Measurements from ENCODE around the gene RASSF10. TPM values are rescaled to one million over a fixed set of nuclear protein-coding genes. Genes with fewer than 3 reads are reported as not detected.

Gene RASSF10
- total RNA-seq, 1 experiment from 2014 or later: 2.4 TPM

DNA sequence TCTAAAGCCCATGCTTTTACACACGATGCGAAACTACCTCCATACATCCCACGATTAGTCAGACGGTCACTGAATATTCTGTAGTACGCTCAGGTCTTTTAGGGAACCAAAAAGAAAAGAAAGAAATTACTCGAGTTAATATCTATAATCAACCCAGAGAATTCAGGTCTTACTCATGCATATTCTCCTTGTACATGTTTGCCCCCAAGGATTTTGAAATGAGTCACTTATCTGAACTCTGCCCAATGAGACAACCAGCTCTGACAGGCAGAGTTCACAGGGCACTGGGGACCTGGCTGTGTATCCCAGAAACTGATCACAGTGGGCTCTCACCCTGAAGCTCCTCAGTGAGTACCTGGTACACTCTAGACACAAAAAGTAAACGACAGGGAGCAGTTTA is 29.2 kb downstream of the RASSF10 start:
- H4K5ac ChIP-seq (ENCODE audit: insufficient read length, low read depth, low read length): no peak overlapping the region
- H3T11ph ChIP-seq (ENCODE audit: low read length): no peak overlapping the region
- H2AFZ ChIP-seq (ENCODE audit: low read length): no peak overlapping the region
- H3K27me3 ChIP-seq (ENCODE audit: insufficient read depth, low read length): no peaks in the 10 kb centered on the region
- H3K27me3 Mint-ChIP-seq (ENCODE audit: low read depth): peaks cover 16% of the 10 kb centered on the region
- H3K4me1 ChIP-seq (ENCODE audit: insufficient read depth, low read length): no peaks in the 10 kb centered on the region
- H3K9ac ChIP-seq (ENCODE audit: extremely low read depth, insufficient read length, low read length): no peak overlapping the region
- no peaks in the 10 kb centered on the region for H3K9me3 ChIP-seq (ENCODE audit: control insufficient read depth, low read depth, low read length)
- no peak overlapping the region for H3K23ac ChIP-seq (ENCODE audit: insufficient read length, low read depth, low read length)
- peaks cover 4 to 6% of the 10 kb centered on the region in 2 experiments for H3K4me1 Mint-ChIP-seq
- H3K23me2 ChIP-seq (ENCODE audit: insufficient read length, low read depth, low read length, poor library complexity, severe bottlenecking): no peaks in the 10 kb centered on the region
- H3K27ac ChIP-seq (ENCODE audit: insufficient read length, low read depth, low read length): no peak overlapping the region
- DNase-seq: no peak
- no peak overlapping the region for H4K91ac ChIP-seq (ENCODE audit: insufficient read length, low read depth, low read length)
- no peaks in the 10 kb centered on the region for H3K79me1 ChIP-seq (ENCODE audit: insufficient read depth, low read depth, low read length, poor library complexity, severe bottlenecking)
- H2BK120ac ChIP-seq (ENCODE audit: low read depth, low read length, poor library complexity, severe bottlenecking): no peak overlapping the region
- no peaks in the 10 kb centered on the region for H4K20me1 ChIP-seq (ENCODE audit: control insufficient read depth, insufficient read depth, insufficient read length)
- H3K79me2 ChIP-seq (ENCODE audit: insufficient read depth, low read length): no peaks in the 10 kb centered on the region
- no peaks in the 10 kb centered on the region for H3K36me3 Mint-ChIP-seq (ENCODE audit: insufficient read depth in 1 of 3, low read depth in 3 of 3)
- H3K9me3 Mint-ChIP-seq: no peaks in the 10 kb centered on the region
- no peak overlapping the region for H2BK5ac ChIP-seq (ENCODE audit: insufficient read length, low read length)
- no peak overlapping the region for H2BK15ac ChIP-seq (ENCODE audit: low read depth, low read length)
- no peak overlapping the region for H3K4ac ChIP-seq (ENCODE audit: low read depth, low read length)
- no peak overlapping the region for H4K8ac ChIP-seq (replicated peaks; ENCODE audit: insufficient read length, low read depth, low read length)
- H2AK5ac ChIP-seq (ENCODE audit: insufficient read length, low read length): no peak overlapping the region
- H3K4me2 ChIP-seq (ENCODE audit: insufficient read depth, insufficient read length, low read length): no peak overlapping the region
- no peak overlapping the region for H3K14ac ChIP-seq (ENCODE audit: insufficient read depth, low read length)
- H2BK12ac ChIP-seq (ENCODE audit: insufficient read length, low read depth, low read length): no peak overlapping the region
- WGBS (ENCODE audit: extremely low coverage, insufficient read length, low lambda C conversion rate): no CpG with 5 or more reads among the region's 7 CpGs
- no peak overlapping the region for H2BK20ac ChIP-seq (ENCODE audit: low read depth, low read length, poor library complexity, severe bottlenecking)
- TF ChIP-seq, protein P1, sequence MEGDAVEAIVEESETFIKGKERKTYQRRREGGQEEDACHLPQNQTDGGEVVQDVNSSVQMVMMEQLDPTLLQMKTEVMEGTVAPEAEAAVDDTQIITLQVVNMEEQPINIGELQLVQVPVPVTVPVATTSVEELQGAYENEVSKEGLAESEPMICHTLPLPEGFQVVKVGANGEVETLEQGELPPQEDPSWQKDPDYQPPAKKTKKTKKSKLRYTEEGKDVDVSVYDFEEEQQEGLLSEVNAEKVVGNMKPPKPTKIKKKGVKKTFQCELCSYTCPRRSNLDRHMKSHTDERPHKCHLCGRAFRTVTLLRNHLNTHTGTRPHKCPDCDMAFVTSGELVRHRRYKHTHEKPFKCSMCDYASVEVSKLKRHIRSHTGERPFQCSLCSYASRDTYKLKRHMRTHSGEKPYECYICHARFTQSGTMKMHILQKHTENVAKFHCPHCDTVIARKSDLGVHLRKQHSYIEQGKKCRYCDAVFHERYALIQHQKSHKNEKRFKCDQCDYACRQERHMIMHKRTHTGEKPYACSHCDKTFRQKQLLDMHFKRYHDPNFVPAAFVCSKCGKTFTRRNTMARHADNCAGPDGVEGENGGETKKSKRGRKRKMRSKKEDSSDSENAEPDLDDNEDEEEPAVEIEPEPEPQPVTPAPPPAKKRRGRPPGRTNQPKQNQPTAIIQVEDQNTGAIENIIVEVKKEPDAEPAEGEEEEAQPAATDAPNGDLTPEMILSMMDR (conservative IDR thresholded peaks at IDR 0.05): no peak
- no peak overlapping the region for H3K4me3 Mint-ChIP-seq
- H3K18ac ChIP-seq (ENCODE audit: insufficient read length, low read depth, low read length): no peak overlapping the region
- H3K27ac Mint-ChIP-seq: no peak overlapping the region
- H3K56ac ChIP-seq (ENCODE audit: insufficient read length, low read depth, low read length): no peak overlapping the region

All from H9 (cell line).